Sigmoid colon (tissue), 4 donors: ENCODE measurements around the gene BPIFB4.

ENCODE experiments used
- POLR2AphosphoS5 ChIP-seq, 4 donors: sonication (generic); formaldehyde crosslinking; IDR thresholded peaks; one replicate each; pipeline ENCODE4 v1.6.1; 2017; ENCODE audit warnings: antibody characterized with exemption in 4 of 4
- TF ChIP-seq, protein P1 (sequence below), 4 experiments: fragments of 450-650 bp in 3 of 4; fragments of 200-600 bp in 1 of 4; IDR thresholded peaks; one replicate each; pipeline ENCODE4 v1.5.1; 2016 to 2019; ENCODE audit warnings: antibody characterized with exemption in 4 of 4, mild to moderate bottlenecking in 3 of 4, moderate library complexity in 2 of 4

DNA sequence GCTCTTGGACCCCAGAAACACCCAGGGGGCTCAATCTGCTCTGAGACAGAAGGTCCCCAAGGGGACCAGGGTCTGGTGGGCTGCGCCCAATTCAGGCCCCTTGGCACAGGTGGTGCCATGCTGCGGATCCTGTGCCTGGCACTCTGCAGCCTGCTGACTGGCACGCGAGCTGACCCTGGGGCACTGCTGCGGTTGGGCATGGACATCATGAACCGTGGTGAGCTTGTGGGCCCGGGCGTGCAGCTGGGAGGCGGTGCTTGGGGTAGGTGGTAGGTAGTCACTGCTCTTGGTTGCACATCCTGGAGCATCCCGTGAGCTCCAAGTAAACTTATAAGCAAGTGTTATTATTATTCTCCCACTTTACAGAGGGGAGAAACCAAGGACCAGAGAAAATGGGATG lies 47.9 kb upstream of the BPIFB4 start, which contains the start of gene BPIFB6:
- TF ChIP-seq, protein P1, sequence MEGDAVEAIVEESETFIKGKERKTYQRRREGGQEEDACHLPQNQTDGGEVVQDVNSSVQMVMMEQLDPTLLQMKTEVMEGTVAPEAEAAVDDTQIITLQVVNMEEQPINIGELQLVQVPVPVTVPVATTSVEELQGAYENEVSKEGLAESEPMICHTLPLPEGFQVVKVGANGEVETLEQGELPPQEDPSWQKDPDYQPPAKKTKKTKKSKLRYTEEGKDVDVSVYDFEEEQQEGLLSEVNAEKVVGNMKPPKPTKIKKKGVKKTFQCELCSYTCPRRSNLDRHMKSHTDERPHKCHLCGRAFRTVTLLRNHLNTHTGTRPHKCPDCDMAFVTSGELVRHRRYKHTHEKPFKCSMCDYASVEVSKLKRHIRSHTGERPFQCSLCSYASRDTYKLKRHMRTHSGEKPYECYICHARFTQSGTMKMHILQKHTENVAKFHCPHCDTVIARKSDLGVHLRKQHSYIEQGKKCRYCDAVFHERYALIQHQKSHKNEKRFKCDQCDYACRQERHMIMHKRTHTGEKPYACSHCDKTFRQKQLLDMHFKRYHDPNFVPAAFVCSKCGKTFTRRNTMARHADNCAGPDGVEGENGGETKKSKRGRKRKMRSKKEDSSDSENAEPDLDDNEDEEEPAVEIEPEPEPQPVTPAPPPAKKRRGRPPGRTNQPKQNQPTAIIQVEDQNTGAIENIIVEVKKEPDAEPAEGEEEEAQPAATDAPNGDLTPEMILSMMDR (IDR thresholded peaks at IDR 0.05) = no peak
- TF ChIP-seq POLR2AphosphoS5 (IDR thresholded peaks at IDR 0.05) = no peak
